Osteocyte (in vitro differentiated cells): ENCODE data around the gene MYO7B. TPM values are rescaled to one million over a fixed set of nuclear protein-coding genes. Genes with fewer than 3 reads are reported as not detected.

Experiments used
- DNase-seq: peaks from one replicate; pipeline ENCODE4 v3.0.0; 2021; ENCODE audit warnings: mixed read lengths; ENCODE audit not compliant: unreplicated experiment; ENCODE audit errors: extremely low spot score
- H3K27ac Mint-ChIP-seq: one replicate; pipeline ENCODE4 v1.8.0; 2021; ENCODE audit warnings: mild to moderate bottlenecking, mixed read lengths; ENCODE audit not compliant: unreplicated experiment
- H3K27me3 Mint-ChIP-seq: one replicate; pipeline ENCODE4 v1.8.0; 2021; ENCODE audit warnings: mixed read lengths; ENCODE audit not compliant: unreplicated experiment
- H3K36me3 Mint-ChIP-seq: one replicate; pipeline ENCODE4 v1.8.0; 2021; ENCODE audit warnings: mixed read lengths; ENCODE audit not compliant: unreplicated experiment
- H3K4me1 Mint-ChIP-seq: one replicate; pipeline ENCODE4 v1.8.0; 2021; ENCODE audit warnings: mixed read lengths; ENCODE audit not compliant: unreplicated experiment
- H3K4me3 Mint-ChIP-seq: one replicate; pipeline ENCODE4 v1.8.0; 2021; ENCODE audit warnings: mild to moderate bottlenecking, moderate library complexity, mixed read lengths; ENCODE audit not compliant: unreplicated experiment
- H3K9me3 Mint-ChIP-seq: one replicate; pipeline ENCODE4 v1.8.0; 2021; ENCODE audit warnings: mixed read lengths; ENCODE audit not compliant: unreplicated experiment
- total RNA-seq: library from RNA; stranded (reverse); gene quantifications from 2 replicates; pipeline ENCODE4 v1.2.1, GENCODE V29; 2021
- TF ChIP-seq, protein P1 (sequence below): fragments of 200-600 bp; sonication (generic); IDR thresholded peaks from 2 replicates; pipeline ENCODE4 v1.5.0; 2021; ENCODE audit warnings: antibody characterized with exemption, mild to moderate bottlenecking, moderate library complexity

The MYO7B gene
- total RNA-seq, 1 donor from 2014 or later, result not detected

DNA sequence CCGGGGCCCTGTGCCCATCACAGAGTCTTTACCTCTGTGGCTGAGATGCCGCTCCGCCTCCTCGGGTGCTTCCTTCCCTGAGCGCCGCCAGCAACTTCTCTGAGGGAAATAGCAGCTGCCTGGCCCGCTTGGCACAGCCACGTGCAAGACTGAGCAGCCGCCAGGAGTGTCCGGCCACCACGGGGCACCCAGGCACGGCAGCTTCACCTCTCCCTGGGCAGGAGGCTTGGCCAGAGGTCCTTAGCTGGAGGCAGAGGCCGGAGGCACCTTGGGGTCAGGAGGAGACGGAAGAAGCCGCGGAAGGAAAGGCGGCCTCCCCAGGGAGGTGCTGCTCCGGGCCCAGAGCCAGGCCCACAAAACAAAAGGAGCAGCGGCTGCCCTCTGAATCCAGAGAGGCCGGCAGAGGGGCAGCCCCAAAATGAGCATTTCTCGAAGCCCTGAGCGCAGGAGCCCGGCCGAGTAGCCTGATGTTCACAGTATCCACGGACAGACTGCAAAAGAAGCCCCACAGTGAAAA lies 145.9 kb downstream of the MYO7B start:
- no peak for DNase-seq
- peaks cover 33% of the 10 kb centered on the region for H3K4me1 Mint-ChIP-seq

DNA sequence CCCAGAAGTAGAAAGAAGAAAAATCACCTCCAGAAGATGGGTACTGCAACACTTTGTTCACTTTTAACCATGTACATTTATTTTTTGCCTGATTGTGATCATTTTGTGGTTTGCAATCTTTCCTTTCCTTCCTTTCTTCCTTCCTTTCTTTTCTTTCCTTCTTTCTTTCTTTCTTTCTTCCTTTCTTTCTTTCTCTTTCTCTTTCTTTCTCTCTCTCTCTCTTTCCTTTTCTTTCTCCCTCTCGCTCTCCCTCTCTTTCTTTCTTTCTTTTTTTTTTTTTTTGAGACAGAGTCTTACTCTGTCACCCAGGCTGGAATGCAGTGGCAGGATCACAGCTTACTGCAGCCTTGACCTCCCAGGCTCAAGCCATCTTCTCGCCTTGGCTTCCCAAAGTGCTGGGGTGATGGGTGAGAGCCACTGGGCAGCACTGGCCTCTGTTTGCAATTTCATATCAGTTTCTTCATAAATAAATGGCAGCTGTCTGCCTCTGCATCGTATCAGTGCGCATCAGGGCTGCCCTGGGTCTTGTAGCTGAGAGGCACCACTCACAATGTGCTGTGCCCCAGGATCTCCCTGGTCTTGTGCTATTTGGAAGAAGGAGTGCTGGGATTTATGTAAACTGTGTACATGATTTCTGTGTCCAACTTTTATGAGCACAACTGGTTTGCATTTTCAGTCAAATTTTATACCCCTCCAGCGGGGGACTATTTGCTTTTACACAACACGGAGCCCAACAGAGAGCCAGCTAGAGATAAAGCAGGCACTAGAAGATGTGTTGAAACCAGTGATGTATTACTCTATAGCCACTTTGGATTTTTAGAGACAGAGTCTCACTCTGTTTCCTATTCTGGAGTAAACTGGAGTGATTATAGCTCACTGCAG lies 146.7 kb downstream of the MYO7B start:
- H3K36me3 Mint-ChIP-seq, result no peaks in the 10 kb centered on the region
- peaks cover 26% of the 10 kb centered on the region for H3K4me1 Mint-ChIP-seq
- TF ChIP-seq, protein P1, sequence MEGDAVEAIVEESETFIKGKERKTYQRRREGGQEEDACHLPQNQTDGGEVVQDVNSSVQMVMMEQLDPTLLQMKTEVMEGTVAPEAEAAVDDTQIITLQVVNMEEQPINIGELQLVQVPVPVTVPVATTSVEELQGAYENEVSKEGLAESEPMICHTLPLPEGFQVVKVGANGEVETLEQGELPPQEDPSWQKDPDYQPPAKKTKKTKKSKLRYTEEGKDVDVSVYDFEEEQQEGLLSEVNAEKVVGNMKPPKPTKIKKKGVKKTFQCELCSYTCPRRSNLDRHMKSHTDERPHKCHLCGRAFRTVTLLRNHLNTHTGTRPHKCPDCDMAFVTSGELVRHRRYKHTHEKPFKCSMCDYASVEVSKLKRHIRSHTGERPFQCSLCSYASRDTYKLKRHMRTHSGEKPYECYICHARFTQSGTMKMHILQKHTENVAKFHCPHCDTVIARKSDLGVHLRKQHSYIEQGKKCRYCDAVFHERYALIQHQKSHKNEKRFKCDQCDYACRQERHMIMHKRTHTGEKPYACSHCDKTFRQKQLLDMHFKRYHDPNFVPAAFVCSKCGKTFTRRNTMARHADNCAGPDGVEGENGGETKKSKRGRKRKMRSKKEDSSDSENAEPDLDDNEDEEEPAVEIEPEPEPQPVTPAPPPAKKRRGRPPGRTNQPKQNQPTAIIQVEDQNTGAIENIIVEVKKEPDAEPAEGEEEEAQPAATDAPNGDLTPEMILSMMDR, result no peak
- no peaks in the 10 kb centered on the region for H3K27me3 Mint-ChIP-seq
- DNase-seq, result no peak
- no peaks in the 10 kb centered on the region for H3K9me3 Mint-ChIP-seq
- H3K4me3 Mint-ChIP-seq, result no peak overlapping the region
- peak overlapping the region; percentile 51 for H3K27ac Mint-ChIP-seq

More for the DNA sequence above, 145.9 kb downstream of the MYO7B start:
- TF ChIP-seq, protein P1, result no peak
- Mint-ChIP-seq H3K27me3 (no peaks in the 10 kb centered on the region), H3K4me3 (no peak overlapping the region), H3K9me3 (no peaks in the 10 kb centered on the region), H3K36me3 (no peaks in the 10 kb centered on the region), H3K27ac (no peak overlapping the region)

DNA sequence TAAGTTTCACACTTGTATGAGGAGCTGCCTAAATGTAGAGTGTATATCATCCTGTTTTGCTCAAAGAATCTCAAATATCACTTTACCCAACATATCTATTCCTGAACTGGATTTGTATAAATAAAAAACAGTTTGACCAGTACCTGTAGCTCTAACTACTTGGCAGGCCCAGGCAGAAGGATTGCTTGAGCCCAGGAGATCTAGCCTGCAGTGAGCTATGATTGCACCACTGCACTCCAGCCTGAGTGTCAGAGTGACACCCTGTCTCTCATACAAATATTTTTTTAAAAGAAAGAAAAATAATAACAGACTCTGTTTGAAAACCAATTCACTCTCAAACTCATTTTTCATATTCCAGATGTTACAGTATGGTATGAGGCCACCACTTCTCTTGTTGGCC lies 147.6 kb downstream of the MYO7B start:
- no peak overlapping the region for H3K4me3 Mint-ChIP-seq
- H3K9me3 Mint-ChIP-seq, result peaks cover 3% of the 10 kb centered on the region
- no peak for DNase-seq
- H3K36me3 Mint-ChIP-seq, result no peaks in the 10 kb centered on the region
- peaks cover 26% of the 10 kb centered on the region for H3K4me1 Mint-ChIP-seq
- peak overlapping the region; percentile 79 for H3K27ac Mint-ChIP-seq
- H3K27me3 Mint-ChIP-seq, result no peaks in the 10 kb centered on the region
- TF ChIP-seq, protein P1, result no peak

DNA sequence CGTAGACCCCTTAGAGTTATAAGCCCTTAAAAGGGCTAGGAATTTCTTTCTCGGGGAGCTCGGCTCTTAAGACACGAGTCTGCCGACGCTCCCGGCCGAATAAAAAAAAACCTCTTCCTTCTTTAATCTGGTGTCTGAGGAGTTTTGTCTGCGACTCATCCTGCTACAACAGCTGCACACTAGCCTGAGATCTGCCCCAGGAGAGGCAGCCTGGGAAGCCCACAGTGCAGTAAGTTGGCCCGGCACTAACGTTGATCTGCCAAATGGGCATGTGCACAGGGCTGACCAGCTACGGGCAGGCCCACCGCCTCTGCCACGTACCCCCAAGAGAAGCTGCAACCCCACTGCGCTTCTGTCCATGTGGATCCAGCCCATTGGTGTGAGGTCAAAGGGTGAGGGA lies 148.3 kb downstream of the MYO7B start:
- peaks cover 10% of the 10 kb centered on the region for H3K9me3 Mint-ChIP-seq
- TF ChIP-seq, protein P1, result no peak
- H3K4me1 Mint-ChIP-seq, result peaks cover 26% of the 10 kb centered on the region
- no peaks in the 10 kb centered on the region for H3K27me3 Mint-ChIP-seq
- peak overlapping the region; percentile 79 for H3K27ac Mint-ChIP-seq
- DNase-seq, result no peak
- H3K36me3 Mint-ChIP-seq, result no peaks in the 10 kb centered on the region
- peak overlapping the region; percentile 40 for H3K4me3 Mint-ChIP-seq

DNA sequence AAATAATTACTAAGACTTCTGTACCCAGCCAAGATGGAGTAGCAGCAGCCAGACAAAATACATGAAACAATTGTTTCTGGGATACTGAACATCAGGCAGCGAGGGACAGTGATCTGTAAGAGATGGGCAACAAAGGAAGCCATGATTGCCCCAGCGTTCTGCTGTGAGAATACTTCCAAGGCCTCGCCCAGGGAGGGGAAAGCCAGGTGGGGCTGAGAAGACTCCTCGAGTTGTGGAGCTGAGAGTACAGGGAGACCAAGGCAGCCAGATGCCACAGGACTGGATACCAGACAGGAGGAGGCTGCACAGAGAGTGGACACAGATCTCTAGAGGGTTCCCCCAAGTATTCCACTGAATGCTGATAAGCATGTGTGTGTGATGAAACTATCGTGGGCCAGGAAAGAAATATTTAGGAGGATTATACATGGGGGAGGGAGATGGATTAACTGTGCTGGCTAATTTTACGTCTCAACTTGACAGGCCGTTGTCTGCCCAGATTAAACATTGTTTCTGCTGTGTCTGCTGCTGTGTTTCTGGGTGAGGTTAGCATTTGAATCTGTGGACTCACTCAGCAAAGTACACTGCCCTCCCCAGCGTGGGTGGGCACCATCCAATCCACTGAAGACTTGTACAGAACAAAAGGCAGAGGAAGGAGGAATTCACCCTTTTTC lies 150.1 kb downstream of the MYO7B start:
- TF ChIP-seq, protein P1, result no peak
- no peak overlapping the region for H3K4me3 Mint-ChIP-seq
- peaks cover 26% of the 10 kb centered on the region for H3K4me1 Mint-ChIP-seq

More for the DNA sequence above, 150.1 kb downstream of the MYO7B start:
- no peak for DNase-seq
- H3K36me3 Mint-ChIP-seq, result no peaks in the 10 kb centered on the region
- peaks cover 11% of the 10 kb centered on the region for H3K9me3 Mint-ChIP-seq
- H3K27ac Mint-ChIP-seq, result no peak overlapping the region
- no peaks in the 10 kb centered on the region for H3K27me3 Mint-ChIP-seq
